GM18508 (cell line): Measurements from ENCODE around the gene FGF9.

Experiments used
- ATAC-seq: cut with Tn5 transposase; IDR thresholded peaks from one replicate; pipeline ENCODE4 v1.9.1; 2021; ENCODE audit warnings: moderate number of reproducible peaks; ENCODE audit not compliant: insufficient read depth, unreplicated experiment

The FGF9 gene

DNA sequence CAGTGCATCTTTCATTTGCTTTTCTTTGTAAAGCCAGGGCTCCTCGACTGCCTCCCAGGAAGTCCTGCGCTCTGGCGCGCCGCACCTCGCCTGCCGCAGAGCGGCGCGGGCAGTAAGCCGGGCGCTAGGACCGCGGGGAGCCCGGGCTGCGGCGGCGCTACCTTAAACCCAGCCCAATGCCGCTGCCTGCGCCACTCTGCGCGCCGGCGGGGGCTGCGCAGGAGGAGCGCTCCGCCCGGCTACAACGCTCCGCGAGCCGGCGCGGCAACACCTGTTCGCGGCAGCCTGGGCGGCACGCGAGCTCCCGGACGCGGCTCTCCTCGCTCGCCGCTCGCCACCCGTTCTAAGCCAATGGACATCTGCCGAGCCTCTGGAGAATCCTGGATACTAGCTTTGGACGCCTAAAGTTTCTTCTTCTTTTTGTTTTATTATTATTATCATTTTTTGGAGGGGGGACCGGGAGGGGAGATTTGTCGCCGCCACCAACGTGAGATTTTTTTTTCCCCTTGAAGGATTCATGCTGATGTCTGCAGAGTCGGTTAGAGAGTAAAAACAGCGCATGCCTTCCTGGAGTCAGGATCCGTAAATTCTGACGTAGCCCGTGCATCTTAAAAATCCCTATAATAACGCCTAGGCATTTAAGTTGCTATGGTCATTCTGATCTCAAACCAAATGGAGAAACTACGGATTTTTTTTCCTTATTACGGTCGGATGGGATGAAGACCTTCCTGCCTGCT is at the start of gene FGF9:
FGF9 (plus strand) TSS at position 191 of the 737 bp plus-strand sequence. CDS start 840 bp downstream, outside the sequence.
- peak; percentile 26 for ATAC-seq

GRCh38 chr13:21625366-21625765 is 45.5 kb upstream of the FGF9 start:
- ATAC-seq, result no peak

DNA sequence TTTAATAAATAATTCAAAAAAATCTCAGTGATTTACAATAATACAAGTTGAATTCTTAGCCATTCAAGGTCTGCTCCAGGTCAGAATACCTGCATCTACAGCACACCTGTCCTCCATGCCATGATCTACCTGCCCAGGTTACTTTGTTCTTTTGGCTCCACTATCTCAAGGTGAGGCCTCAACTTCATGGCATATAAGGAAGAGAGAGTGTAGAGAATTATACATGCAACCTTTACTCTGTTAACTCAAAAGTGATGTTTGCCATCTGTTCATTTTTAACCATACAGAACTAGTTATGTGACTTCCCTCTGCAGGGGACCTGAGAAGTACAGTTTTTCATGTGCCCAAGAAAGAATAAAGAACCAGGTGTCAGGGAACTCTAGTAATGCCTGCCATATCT is 38.7 kb upstream of the FGF9 start:
- no peak for ATAC-seq

DNA sequence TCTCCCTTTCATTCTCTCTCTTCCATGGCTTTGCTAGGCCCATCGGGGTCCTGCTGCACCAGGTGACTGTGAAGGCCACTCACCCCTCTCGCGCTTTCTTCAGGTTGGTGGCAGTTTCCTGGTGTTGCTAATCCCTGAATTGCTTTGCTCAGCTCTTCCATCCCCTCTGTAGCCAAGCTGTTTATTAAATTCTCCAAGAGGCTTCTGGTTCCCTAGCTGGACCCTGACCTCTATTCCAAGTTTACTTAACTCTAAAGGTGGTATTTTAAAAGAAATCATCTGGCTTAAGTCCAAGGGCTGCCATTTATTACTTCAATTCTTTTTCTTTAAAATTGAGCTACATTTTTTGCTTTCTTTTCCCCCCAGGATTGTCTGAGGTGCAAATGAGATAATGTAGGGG is 34.2 kb upstream of the FGF9 start:
- no peak for ATAC-seq

- ATAC-seq, result no peak
Observed at GRCh38 chr13:21637296-21637695, 33.6 kb upstream of the FGF9 start.

DNA sequence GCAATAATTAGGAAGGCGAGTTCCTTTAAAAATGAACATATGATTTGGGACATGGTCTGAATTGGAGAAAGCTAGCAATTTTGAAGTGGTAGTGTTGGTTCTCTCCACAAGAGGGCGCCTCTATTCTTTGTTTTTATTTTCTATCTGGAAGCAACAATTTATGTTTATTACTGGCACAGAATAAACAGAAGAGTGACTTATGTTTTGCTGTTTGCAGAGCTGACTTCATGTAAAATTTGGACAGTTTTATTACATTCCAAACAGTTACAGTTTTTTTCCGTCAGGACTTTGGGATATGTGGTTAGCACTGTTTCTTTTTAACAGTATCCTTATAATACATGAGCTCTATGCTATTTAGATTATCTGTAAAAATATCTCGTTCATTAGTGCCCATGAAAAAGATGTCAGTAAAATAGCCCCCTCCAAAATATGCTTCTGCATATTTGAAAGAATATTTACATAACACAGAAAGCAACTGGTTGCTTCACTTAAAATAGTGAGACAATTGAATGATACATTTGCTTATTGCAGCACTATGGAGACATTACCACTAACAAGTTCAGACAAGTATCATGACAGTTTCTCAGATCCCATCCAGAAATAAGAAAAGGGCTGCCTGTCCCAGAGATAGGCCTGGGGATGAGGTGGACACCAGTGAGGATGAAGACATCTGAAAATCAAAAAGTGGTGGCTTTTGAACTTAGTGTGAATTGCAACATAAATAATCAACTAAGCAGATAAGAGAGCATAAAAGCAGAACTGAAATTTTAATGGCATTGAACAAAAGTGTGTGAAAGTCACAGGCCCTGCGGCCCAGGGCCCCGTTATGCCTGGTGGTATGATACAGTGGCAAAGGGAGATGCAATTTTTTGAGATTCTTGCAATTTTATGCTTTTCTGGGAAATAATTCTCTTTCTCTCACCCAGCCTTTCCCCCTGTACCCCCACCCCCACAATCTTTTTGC is 32.3 kb upstream of the FGF9 start:
- ATAC-seq, result no peak

- no peak for ATAC-seq
Observed at GRCh38 chr13:21639561-21639960, 31.3 kb upstream of the FGF9 start.

DNA sequence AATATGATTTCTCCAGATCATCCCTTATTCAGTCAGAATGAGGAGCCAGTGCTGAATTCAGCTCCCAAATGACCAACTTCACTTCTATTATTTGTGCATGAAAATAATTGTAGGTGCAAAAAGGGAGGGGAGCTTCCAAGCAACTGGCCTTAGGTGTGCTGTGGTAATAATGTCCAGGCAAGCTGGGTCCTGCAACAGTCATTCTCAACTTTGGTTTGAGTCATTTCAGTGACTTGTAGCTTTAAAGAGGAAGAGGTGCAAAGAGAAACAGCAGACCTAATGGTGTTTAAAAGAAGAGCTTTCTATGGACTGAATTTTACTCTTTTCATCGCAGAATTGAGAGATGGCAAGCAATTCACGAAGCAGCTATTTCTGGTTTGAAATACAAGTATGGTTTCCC is 29.2 kb upstream of the FGF9 start:
- no peak for ATAC-seq

GRCh38 chr13:21657538-21657937 is 13.3 kb upstream of the FGF9 start:
- no peak for ATAC-seq

DNA sequence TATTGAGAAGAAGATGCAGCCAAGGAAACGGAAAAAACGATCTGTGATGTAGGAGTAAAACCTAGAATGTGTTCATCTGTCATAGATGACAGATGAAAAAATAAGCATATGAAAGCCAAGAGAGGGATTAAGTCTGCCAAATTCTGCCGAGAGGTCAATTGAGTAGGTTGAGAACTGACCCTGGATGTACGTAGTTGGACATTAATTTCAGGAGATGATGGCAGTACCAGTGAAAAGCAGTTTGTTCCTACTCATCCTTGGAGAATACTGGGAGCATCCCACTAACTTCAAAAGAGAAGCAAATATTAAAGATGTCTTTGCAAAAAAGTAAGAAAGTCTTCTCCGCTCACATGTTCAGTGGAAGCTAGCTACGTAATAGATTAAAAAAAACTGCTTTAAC is 11.8 kb upstream of the FGF9 start:
- ATAC-seq, result no peak

- ATAC-seq, result no peak
Observed at GRCh38 chr13:21661097-21661909, 9.6 kb upstream of the FGF9 start.

GRCh38 chr13:21663197-21663596 is 7.7 kb upstream of the FGF9 start:
- ATAC-seq, result no peak

- ATAC-seq, result no peak
Observed at GRCh38 chr13:21668732-21669275, 2.1 kb upstream of the FGF9 start.

DNA sequence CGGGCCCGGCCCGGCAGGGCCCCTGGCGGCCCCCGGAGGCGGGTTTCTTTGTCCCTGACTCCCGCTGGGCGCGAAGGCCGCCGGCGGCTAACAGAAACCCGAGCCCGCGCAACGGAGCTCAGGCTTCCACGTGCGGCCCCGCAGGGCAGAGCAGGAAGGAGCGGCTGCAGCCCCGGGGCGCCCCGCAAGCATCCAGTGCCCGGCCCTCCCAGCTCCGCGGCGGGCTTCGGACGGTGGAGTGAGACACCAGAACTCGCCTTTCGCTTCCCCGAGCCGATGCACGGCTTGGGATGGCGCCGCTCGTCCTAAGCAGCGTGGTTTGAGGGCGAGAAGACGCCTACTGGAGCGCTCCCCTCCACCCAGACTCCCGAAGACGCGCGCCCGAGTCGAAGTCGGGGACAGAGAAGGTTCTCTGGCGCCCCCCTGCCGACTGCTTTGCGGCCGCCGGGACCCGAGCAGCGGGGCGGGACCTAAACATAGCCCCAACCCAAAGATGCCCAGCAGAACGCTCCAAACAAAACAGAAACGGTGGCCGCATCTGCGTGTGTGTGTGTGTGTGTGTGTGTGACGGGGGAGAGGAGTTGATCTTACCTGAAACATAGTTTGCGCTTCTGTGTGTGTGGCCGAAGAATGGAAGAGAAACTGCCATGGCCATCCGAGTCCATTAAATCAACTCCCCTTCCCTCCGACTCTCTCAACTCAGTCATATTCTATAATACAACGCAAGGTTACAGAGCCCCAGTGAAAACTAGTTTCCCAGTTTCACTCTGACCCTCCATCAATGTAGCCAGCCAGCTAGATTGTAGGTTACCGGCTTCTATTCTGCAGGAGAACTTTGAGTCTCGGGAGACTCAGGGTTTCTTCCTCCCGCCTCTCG is 629 bp upstream of the FGF9 start:
- no peak for ATAC-seq

GRCh38 chr13:21671620-21672286 is 880 bp downstream of the FGF9 start:
- no peak for ATAC-seq

DNA sequence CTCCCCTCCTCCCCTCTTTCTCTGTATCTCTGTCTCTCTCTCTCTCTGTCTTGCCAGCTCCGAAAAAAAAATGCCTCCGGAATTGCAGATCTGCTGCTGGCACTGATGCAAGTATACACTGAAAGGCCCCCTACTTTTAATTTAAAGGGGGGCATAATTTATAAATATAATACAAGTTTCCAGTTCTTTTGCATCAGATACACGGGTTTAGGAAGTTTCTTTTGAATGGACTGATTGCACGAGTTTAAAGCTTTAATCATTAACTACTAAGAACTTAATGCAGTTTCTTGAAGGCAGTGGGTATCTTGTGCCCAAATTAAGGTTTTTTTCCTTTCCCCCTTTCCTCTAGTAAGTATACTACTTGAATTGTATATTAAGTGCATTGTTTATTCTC is 1.4 kb downstream of the FGF9 start:
- no peak for ATAC-seq

GRCh38 chr13:21672796-21673538 is 2.1 kb downstream of the FGF9 start:
- no peak for ATAC-seq

GRCh38 chr13:21673539-21673788 is 2.6 kb downstream of the FGF9 start:
- no peak for ATAC-seq
